ENCODE measurements around the gene DHRS7. TPM values are rescaled to one million over a fixed set of nuclear protein-coding genes. Genes with fewer than 3 reads are reported as not detected.

DHRS7 gene
- total RNA-seq, 1 donor from 2014 or later, result 41.5 TPM

- no peak overlapping the region for H3K4me3 Mint-ChIP-seq
- TF ChIP-seq CTCF (IDR thresholded peaks at IDR 0.05), result no peak
- intact Hi-C loops (cut with micrococcal nuclease), result no loop called here
- H3K36me3 Mint-ChIP-seq (ENCODE audit: low read depth), result no peaks in the 10 kb centered on the region
- ChIA-PET CTCF (no interaction called here), POLR2A (interaction anchor here (0.5 to 2.3 kb wide), 3 partner anchors 38 to 121 kb away, joined by 4 to 29 read pairs (median 5); partner anchors contain the start of gene PPM1A)
- H3K9me3 Mint-ChIP-seq, result peaks cover 2% of the 10 kb centered on the region
- DNase-seq, result no peak
- H3K27me3 Mint-ChIP-seq, result peaks cover 6% of the 10 kb centered on the region
- H3K4me1 Mint-ChIP-seq, result peaks cover 16% of the 10 kb centered on the region
- no peak overlapping the region for H3K27ac Mint-ChIP-seq
- ATAC-seq (ENCODE audit: low read depth), result no peak
These were observed 46.0 kb upstream of the DHRS7 start for GRCh38 chr14:60211153-60211552.

GRCh38 chr14:60210703-60211102 is 45.5 kb upstream of the DHRS7 start:
- ChIA-PET CTCF (no interaction called here), POLR2A (interaction anchor here (0.7 kb wide), 1 partner anchor 38 kb away, joined by 5 read pairs; the partner anchor contains the start of gene PPM1A)
- DNase-seq, result no peak
- Mint-ChIP-seq H3K4me1 (peaks cover 16% of the 10 kb centered on the region), H3K9me3 (peaks cover 2% of the 10 kb centered on the region), H3K36me3 (ENCODE audit: low read depth) (no peaks in the 10 kb centered on the region), H3K4me3 (no peak overlapping the region), H3K27ac (no peak overlapping the region), H3K27me3 (peaks cover 6% of the 10 kb centered on the region)
- intact Hi-C loops (cut with micrococcal nuclease), result no loop called here
- TF ChIP-seq CTCF (IDR thresholded peaks at IDR 0.05), result no peak
- ATAC-seq (ENCODE audit: low read depth), result no peak

GRCh38 chr14:60206837-60207533 is 41.8 kb upstream of the DHRS7 start:
- Mint-ChIP-seq H3K27me3 (peaks cover 8% of the 10 kb centered on the region), H3K36me3 (ENCODE audit: low read depth) (no peaks in the 10 kb centered on the region), H3K4me1 (peaks cover 22% of the 10 kb centered on the region), H3K4me3 (no peak overlapping the region), H3K9me3 (peaks cover 2% of the 10 kb centered on the region), H3K27ac (no peak overlapping the region)
- CTCF ChIA-PET, result no interaction called here
- intact Hi-C loops (cut with micrococcal nuclease), result no loop called here
- DNase-seq (no peak), ATAC-seq (ENCODE audit: low read depth) (no peak)
- POLR2A ChIA-PET, result interaction anchor here (1.0 kb wide), 1 partner anchor 42 kb away, joined by 3 read pairs; the partner anchor contains the start of gene PPM1A
- no peak for TF ChIP-seq CTCF (IDR thresholded peaks at IDR 0.05)

GRCh38 chr14:60206249-60206670 is 41.1 kb upstream of the DHRS7 start:
- peaks cover 22% of the 10 kb centered on the region for H3K4me1 Mint-ChIP-seq
- ChIA-PET CTCF (no interaction called here), POLR2A (interaction anchor here (1.7 kb wide), 1 partner anchor 42 kb away, joined by 8 read pairs; the partner anchor contains the start of gene PPM1A)
- H3K27ac Mint-ChIP-seq, result no peak overlapping the region
- TF ChIP-seq CTCF (IDR thresholded peaks at IDR 0.05), result no peak
- no peaks in the 10 kb centered on the region for H3K36me3 Mint-ChIP-seq (ENCODE audit: low read depth)
- DNase-seq, result no peak
- H3K27me3 Mint-ChIP-seq, result peaks cover 8% of the 10 kb centered on the region
- H3K9me3 Mint-ChIP-seq, result peaks cover 6% of the 10 kb centered on the region
- no peak for ATAC-seq (ENCODE audit: low read depth)
- intact Hi-C loops (cut with micrococcal nuclease), result no loop called here
- no peak overlapping the region for H3K4me3 Mint-ChIP-seq
